HG03520 (cell line): ENCODE results near the gene ZBTB20.

Source experiments
- ATAC-seq: cut with Tn5 transposase; IDR thresholded peaks from one replicate; pipeline ENCODE4 v1.9.1; 2021; ENCODE audit warnings: mild to moderate bottlenecking, moderate library complexity; ENCODE audit not compliant: unreplicated experiment

The ZBTB20 gene

DNA sequence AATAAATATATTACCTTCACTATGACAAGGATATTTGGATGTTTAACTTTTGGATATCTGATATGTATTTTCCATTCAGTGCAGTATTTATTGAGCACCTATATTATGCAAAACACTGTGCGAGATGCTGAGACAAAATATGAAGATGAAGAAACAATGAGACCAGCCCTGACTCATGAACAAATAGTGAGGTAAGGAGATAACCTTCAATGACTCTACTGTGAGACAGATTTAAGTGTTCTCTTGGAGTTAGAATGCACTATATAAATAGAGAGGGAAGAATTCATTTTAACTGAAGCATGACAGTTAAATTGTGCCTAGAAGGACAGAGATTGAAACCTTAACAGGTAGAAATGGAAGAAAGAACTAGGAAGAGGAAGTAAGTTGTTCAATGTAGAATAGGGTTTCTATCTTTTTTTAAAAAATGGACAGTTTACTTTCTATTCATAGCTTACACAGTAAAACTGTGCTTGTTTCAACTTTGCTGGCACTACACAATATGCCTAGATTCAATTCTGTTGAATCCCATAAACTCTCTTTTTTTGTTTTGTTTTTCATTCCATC lies 124.2 kb downstream of the ZBTB20 start:
- ATAC-seq, result no peak

- no peak for ATAC-seq
Measured at GRCh38 chr3:115022199-115022598, 124.9 kb downstream of the ZBTB20 start.

DNA sequence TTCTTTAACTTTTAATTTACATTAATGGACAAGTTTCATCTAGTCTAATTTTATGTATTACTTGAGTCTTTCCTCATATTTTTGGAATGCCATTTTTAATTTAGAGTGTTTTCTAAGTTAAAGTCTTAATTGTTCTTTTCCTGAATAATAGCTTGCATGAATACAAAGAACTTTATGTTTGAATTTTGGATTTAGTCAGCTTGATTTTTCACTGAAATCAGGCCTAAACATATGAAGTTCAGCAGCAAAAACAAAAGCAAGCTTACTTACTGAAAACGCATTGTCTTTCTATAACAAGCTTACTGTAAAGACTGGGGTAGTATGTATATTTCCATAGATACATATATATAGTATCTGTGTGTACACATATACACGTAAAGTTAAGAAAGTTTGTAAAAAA lies 126.0 kb downstream of the ZBTB20 start:
- ATAC-seq, result no peak

DNA sequence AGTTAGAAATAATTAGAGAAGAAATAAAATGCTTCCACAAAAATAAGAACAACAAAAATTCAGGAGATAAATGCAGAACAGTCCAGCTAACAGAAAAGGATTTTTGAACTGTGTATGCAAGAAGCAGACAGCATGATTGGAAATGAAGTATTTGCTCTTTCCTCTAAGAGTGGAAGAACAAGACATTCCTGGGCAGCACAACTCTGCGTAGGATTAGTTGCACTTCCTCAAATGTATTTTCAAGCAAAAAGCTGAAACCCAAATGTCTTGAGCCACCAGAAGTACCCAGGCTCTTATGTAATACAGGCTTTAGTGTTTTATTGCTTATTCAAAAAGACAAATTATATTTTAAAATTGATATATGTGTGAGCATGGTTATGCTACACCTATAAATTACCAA lies 127.2 kb downstream of the ZBTB20 start:
- no peak for ATAC-seq

GRCh38 chr3:115018694-115019093 lies 128.4 kb downstream of the ZBTB20 start:
- ATAC-seq, result no peak

GRCh38 chr3:115007966-115008365 lies 139.1 kb downstream of the ZBTB20 start:
- ATAC-seq, result no peak

DNA sequence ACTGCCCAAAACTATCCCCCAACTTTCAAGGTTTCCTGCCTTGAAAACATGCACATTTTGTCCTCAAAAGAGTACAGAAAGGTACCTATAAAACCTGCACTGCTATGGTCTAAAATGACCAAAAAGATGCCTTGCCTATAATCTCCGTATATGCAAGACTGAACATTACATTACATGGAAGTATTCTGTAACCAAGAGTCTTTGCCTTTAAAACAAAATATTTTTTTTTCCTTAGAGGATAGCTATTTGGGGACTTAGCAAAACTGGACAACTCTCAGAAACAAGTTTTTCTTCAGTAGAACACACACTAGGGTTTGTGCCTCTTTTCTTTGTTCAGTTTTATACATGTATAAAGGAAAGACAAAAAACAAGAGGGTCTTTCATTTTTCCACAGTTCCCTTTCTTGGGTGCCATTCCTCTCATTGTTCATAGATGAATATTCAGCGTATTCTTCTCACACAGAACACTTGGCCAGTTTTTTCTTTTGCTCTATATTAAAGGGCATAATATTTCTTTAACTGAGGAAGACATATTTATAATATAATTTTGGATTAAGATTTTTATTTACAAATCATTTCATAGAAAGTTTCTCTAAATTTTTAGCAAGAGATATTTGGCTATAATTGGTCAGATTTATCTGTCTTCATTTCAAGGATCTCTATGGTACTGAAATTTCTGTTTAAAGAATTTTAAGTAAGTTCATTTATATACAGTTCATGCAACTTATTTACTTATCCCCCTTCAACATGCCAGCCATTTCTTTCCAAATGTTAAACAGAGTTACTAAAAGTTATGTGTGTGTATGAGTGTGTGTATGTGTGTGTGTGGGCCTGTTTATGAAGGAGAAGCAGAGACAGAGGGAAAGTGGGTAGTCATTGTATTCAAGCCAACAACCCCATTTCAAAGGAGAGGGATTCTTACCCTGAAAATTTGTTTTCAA lies 142.6 kb downstream of the ZBTB20 start:
- ATAC-seq, result no peak

GRCh38 chr3:114998971-114999579 lies 148.0 kb downstream of the ZBTB20 start:
- no peak for ATAC-seq

GRCh38 chr3:114994554-114995341 lies 152.3 kb downstream of the ZBTB20 start:
- ATAC-seq, result no peak

- no peak for ATAC-seq
Measured at GRCh38 chr3:114985776-114986175, 161.3 kb downstream of the ZBTB20 start.

DNA sequence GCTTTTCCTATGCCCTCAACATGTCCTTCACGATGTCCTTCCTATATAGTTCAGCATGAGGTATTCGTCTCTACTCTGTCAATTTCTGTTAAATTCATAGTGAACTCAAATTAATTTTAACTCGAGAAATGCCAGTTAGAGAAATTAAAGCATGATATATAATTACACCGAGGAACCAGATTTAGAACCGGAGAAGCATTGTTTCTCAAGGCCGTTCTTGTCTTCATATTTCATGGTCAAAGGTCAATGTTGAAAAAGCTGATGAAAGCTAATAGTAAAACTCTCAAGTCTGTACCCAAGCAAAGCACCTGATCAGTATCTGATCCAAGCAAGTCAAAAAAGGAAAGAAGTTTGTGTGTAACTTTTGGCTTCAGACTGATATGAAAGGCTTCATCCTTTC lies 163.8 kb downstream of the ZBTB20 start:
- no peak for ATAC-seq

DNA sequence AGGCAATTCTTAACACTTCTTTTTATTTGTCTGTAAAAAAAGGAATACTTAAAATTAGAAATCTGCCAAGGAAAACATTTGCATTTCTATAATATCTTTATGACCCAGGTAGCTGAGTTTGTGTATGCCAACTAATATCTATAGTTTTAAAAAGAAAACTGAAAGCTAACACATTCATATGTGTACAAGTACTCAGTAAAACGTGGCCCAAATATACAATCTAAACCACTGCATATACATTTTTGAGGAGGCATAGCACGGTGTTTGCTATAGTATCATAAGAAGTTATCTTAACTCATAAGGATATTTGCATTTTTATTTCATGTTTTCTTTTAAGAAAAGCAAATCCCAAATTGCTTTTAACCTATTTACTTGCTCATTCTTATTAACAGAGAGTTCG lies 172.7 kb downstream of the ZBTB20 start:
- peak; percentile 93 for ATAC-seq

GRCh38 chr3:114973536-114973935 lies 173.6 kb downstream of the ZBTB20 start:
- ATAC-seq, result no peak

- no peak for ATAC-seq
Measured at GRCh38 chr3:114967168-114967567, 179.9 kb downstream of the ZBTB20 start.

- no peak for ATAC-seq
Measured at GRCh38 chr3:114962189-114962588, 184.9 kb downstream of the ZBTB20 start.

DNA sequence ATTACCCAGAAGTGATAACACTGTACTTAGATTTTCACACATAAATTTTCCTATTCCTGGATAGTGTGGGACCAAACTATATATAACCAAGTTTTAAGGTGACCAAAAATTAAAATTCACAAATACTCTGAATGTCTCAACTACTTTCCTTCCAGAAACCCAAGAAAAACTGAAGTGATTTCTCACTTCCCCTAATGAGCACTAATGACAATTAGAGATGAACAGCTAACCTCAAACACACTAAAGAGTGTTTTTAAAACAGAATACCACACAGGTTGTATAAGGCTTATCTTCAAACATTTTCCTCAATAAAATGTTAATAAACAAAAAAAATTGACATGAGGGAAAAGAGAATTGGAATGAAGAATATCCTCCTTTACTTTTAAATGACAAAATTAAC lies 188.2 kb downstream of the ZBTB20 start:
- ATAC-seq, result no peak

DNA sequence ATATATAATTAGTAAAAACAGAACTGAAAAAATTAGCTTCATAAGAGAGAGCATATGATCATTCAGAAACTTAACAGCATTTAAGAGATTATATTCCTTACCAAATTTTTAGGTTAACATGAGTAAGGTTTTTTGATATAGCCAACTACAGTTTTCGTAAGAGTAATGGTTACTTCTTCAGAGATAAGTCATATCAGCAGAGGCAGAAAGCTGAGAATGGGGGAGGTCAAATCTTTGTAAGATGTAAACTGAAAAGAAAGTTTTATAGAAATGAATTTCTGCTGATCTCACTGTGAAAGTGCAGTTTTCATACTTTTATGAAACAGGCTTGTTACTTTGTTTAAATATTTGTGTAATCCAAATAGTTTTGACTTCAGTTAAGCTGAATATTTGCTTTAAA lies 193.3 kb downstream of the ZBTB20 start:
- ATAC-seq, result no peak

- ATAC-seq, result no peak
Measured at GRCh38 chr3:114953215-114953799, 193.8 kb downstream of the ZBTB20 start.

GRCh38 chr3:114942773-114943172 lies 204.3 kb downstream of the ZBTB20 start:
- no peak for ATAC-seq

- no peak for ATAC-seq
Measured at GRCh38 chr3:114941626-114942309, 205.3 kb downstream of the ZBTB20 start.
